ENCODE data around the gene GALNT15. TPM values are rescaled to one million over a fixed set of nuclear protein-coding genes. Genes with fewer than 3 reads are reported as not detected.

GALNT15 gene
- total and polyA plus RNA-seq, 2 experiments from 2014 or later: 0.18 to 0.97 TPM

GRCh38 chr3:16252243-16252978 lies 77.9 kb downstream of the GALNT15 start:
- H3K27me3 ChIP-seq: no peaks in the 10 kb centered on the region
- H3K27ac ChIP-seq: no peak overlapping the region
- H3K4me1 ChIP-seq (ENCODE audit: low read depth): no peaks in the 10 kb centered on the region
- TF ChIP-seq CTCF (IDR thresholded peaks at IDR 0.05; ENCODE audit: low read depth, low read length): no peak
- no peak overlapping the region for H3K4me3 ChIP-seq
- H3K9me3 ChIP-seq (ENCODE audit: low read depth): no peaks in the 10 kb centered on the region
- DNase-seq (ENCODE audit: low read depth in 1 of 2, low spot score in 1 of 2): no peak
- no peaks in the 10 kb centered on the region for H3K36me3 ChIP-seq

- no peaks in the 10 kb centered on the region for H3K27me3 ChIP-seq
- no peaks in the 10 kb centered on the region for H3K4me1 ChIP-seq (ENCODE audit: low read depth)
- no peak overlapping the region for H3K4me3 ChIP-seq
- H3K9me3 ChIP-seq (ENCODE audit: low read depth): no peaks in the 10 kb centered on the region
- TF ChIP-seq CTCF (IDR thresholded peaks at IDR 0.05; ENCODE audit: low read depth, low read length): no peak
- DNase-seq (ENCODE audit: low read depth in 1 of 2, low spot score in 1 of 2): no peak
- H3K27ac ChIP-seq: no peak overlapping the region
- no peaks in the 10 kb centered on the region for H3K36me3 ChIP-seq
Measured at GRCh38 chr3:16252988-16253387, 78.5 kb downstream of the GALNT15 start.

- Histone ChIP-seq H3K4me3 (no peak overlapping the region), H3K27ac (no peak overlapping the region), H3K36me3 (no peaks in the 10 kb centered on the region), H3K9me3 (ENCODE audit: low read depth) (no peaks in the 10 kb centered on the region), H3K4me1 (ENCODE audit: low read depth) (no peaks in the 10 kb centered on the region), H3K27me3 (no peaks in the 10 kb centered on the region)
- TF ChIP-seq CTCF (IDR thresholded peaks at IDR 0.05; ENCODE audit: low read depth, low read length): no peak
- peak in 1 of 2 donors; percentile 81 for DNase-seq (ENCODE audit: low read depth in 1 of 2, low spot score in 1 of 2)
Measured at GRCh38 chr3:16253601-16254000, 79.1 kb downstream of the GALNT15 start.

GRCh38 chr3:16254916-16255315 lies 80.4 kb downstream of the GALNT15 start:
- TF ChIP-seq CTCF (IDR thresholded peaks at IDR 0.05; ENCODE audit: low read depth, low read length): no peak
- DNase-seq (ENCODE audit: low read depth in 1 of 2, low spot score in 1 of 2): no peak
- H3K27me3 ChIP-seq: no peaks in the 10 kb centered on the region
- no peaks in the 10 kb centered on the region for H3K4me1 ChIP-seq (ENCODE audit: low read depth)
- H3K36me3 ChIP-seq: peaks cover 4% of the 10 kb centered on the region
- H3K27ac ChIP-seq: no peak overlapping the region
- no peaks in the 10 kb centered on the region for H3K9me3 ChIP-seq (ENCODE audit: low read depth)
- no peak overlapping the region for H3K4me3 ChIP-seq

GRCh38 chr3:16255326-16255725 lies 80.8 kb downstream of the GALNT15 start:
- Histone ChIP-seq H3K4me1 (ENCODE audit: low read depth) (no peaks in the 10 kb centered on the region), H3K36me3 (peaks cover 8% of the 10 kb centered on the region), H3K27ac (no peak overlapping the region), H3K27me3 (no peaks in the 10 kb centered on the region), H3K9me3 (ENCODE audit: low read depth) (no peaks in the 10 kb centered on the region), H3K4me3 (no peak overlapping the region)
- no peak for TF ChIP-seq CTCF (IDR thresholded peaks at IDR 0.05; ENCODE audit: low read depth, low read length)
- no peak for DNase-seq (ENCODE audit: low read depth in 1 of 2, low spot score in 1 of 2)

All from cardiac muscle cell (in vitro differentiated cells and primary cell).